ENCODE data around the gene HPX. TPM values are rescaled to one million over a fixed set of nuclear protein-coding genes. Genes with fewer than 3 reads are reported as not detected.

The HPX gene
- total RNA-seq, 4 donors from 2014 or later, result 0.33 to 0.67 TPM; not detected in 2

- peak; percentile 98 to 99 for DNase-seq
- intact Hi-C loops (cut with DNase I), result loop anchor here (5.0 kb wide), 1 partner anchor 136 kb away; the partner anchor contains the start of gene TPP1
- Histone ChIP-seq H3K4me3 (replicated peaks in 1 of 3) (peak within 1 kb of the TSS; percentile 44 to 74 (median 60)), H3K27ac (peak within 1 kb of the TSS; percentile 67 to 92 (median 67)), H3K27me3 (no peaks in the 10 kb centered on the region), H3K36me3 (peaks cover 15 to 23% of the 10 kb centered on the region in 2 donors), H3K4me1 (peaks cover 15 to 19% of the 10 kb centered on the region in 2 donors), H3K9me3 (no peaks in the 10 kb centered on the region)
- 0 to 1% methylated on average over 37 to 38 of the region's 66 CpGs for WGBS, 2 donors
- TF ChIP-seq CTCF (IDR thresholded peaks at IDR 0.05) (no peak), POLR2A (IDR thresholded peaks at IDR 0.05) (peak; percentile 64 to 92)
Observed at GRCh38 chr11:6481012-6481923, 40.5 kb upstream of the HPX start, which contains the start of the genes ARFIP2 and TIMM10B. Gene ARFIP2, minus strand, starts transcription at chr11:6481331. Its CDS starts 910 bp downstream, at chr11:6480421. Gene TIMM10B, plus strand, starts transcription at chr11:6481501. Its CDS starts 16 bp downstream, at chr11:6481517.

GRCh38 chr11:6480299-6480914 lies 39.6 kb upstream of the HPX start:
- Histone ChIP-seq H3K27me3 (no peaks in the 10 kb centered on the region), H3K4me3 (replicated peaks in 1 of 3) (peak overlapping the region; percentile 44 to 74 (median 60)), H3K4me1 (peaks cover 15 to 19% of the 10 kb centered on the region in 2 donors), H3K36me3 (peaks cover 15 to 19% of the 10 kb centered on the region in 2 donors), H3K9me3 (no peaks in the 10 kb centered on the region), H3K27ac (peak overlapping the region in 2 of 3 donors; percentile 67 to 92)
- peak; percentile 45 to 52 for DNase-seq
- 61 to 65% methylated on average over 9 of the region's 9 CpGs for WGBS, 2 donors
- TF ChIP-seq POLR2A (IDR thresholded peaks at IDR 0.05), result no peak
- TF ChIP-seq CTCF (IDR thresholded peaks at IDR 0.05), result no peak
- intact Hi-C loops (cut with DNase I), result loop anchor here (5.0 kb wide), 1 partner anchor 137 kb away; the partner anchor contains the start of gene TPP1

- Histone ChIP-seq H3K36me3 (peaks cover 11 to 15% of the 10 kb centered on the region in 2 donors), H3K9me3 (no peaks in the 10 kb centered on the region), H3K27me3 (no peaks in the 10 kb centered on the region), H3K4me1 (peaks cover 18 to 24% of the 10 kb centered on the region in 2 donors), H3K4me3 (replicated peaks in 1 of 3) (no peak overlapping the region), H3K27ac (no peak overlapping the region)
- intact Hi-C loops (cut with DNase I), result loop anchor here (10.0 kb wide), 2 partner anchors 208 to 242 kb away; partner anchors contain the start of genes CNGA4, FHIP1B and MRPL17
- DNase-seq, result no peak
- TF ChIP-seq POLR2A (IDR thresholded peaks at IDR 0.05) (no peak), CTCF (IDR thresholded peaks at IDR 0.05) (no peak)
- WGBS, 2 donors, result 95 to 97% methylated on average over 4 of the region's 4 CpGs
Observed at GRCh38 chr11:6476571-6476970, 35.8 kb upstream of the HPX start.

- TF ChIP-seq POLR2A (IDR thresholded peaks at IDR 0.05), result no peak
- TF ChIP-seq CTCF (IDR thresholded peaks at IDR 0.05), result no peak
- no peak for DNase-seq
- no peaks in the 10 kb centered on the region for H3K27me3 ChIP-seq
- H3K4me1 ChIP-seq, result peaks cover 18 to 24% of the 10 kb centered on the region in 2 donors
- H3K36me3 ChIP-seq, result peaks cover 11 to 15% of the 10 kb centered on the region in 2 donors
- WGBS, 2 donors, result 80 to 85% methylated on average over 5 of the region's 5 CpGs
- no peak overlapping the region for H3K4me3 ChIP-seq (replicated peaks in 1 of 3)
- H3K27ac ChIP-seq, result no peak overlapping the region
- intact Hi-C loops (cut with DNase I), result loop anchor here (10.0 kb wide), 2 partner anchors 209 to 241 kb away; partner anchors contain the start of genes CNGA4, FHIP1B and MRPL17
- H3K9me3 ChIP-seq, result no peaks in the 10 kb centered on the region
Observed at GRCh38 chr11:6475936-6476335, 35.1 kb upstream of the HPX start.

All from thyroid gland (tissue), 4 donors.